Endodermal cell (in vitro differentiated cells): ENCODE results near the gene CD46. TPM values are rescaled to one million over a fixed set of nuclear protein-coding genes. Genes with fewer than 3 reads are reported as not detected.
A peak's percentile ranks its signal among the peaks of the same experiment; 100 is the strongest.

Source experiments
- DNase-seq: peaks from one replicate; pipeline ENCODE4 v3.0.0-alpha.2; 2017
- H3K27ac ChIP-seq: 2 replicates; pipeline ENCODE4 v1.5.1; 2013; ENCODE audit warnings: mild to moderate bottlenecking, low read depth, low read length, moderate library complexity
- H3K27me3 ChIP-seq: 2 replicates; pipeline ENCODE4 v1.6.1; 2013; ENCODE audit warnings: mild to moderate bottlenecking, low read length, moderate library complexity; ENCODE audit not compliant: insufficient read depth, control insufficient read depth, poor library complexity, severe bottlenecking
- H3K36me3 ChIP-seq: 2 replicates; pipeline ENCODE4 v1.7.0; 2013; ENCODE audit warnings: mild to moderate bottlenecking, low read length, moderate library complexity; ENCODE audit not compliant: control insufficient read depth, insufficient read depth
- H3K4me1 ChIP-seq: one replicate; pipeline ENCODE4 v1.7.0; 2013; ENCODE audit warnings: low read length; ENCODE audit not compliant: control insufficient read depth, insufficient read depth
- H3K4me3 ChIP-seq: 2 replicates; pipeline ENCODE4 v1.5.1; 2013; ENCODE audit warnings: mild to moderate bottlenecking, low read length, moderate library complexity
- H3K9ac ChIP-seq: 2 replicates; pipeline ENCODE4 v1.6.1; 2013; ENCODE audit warnings: mild to moderate bottlenecking, low read length, moderate library complexity; ENCODE audit not compliant: poor library complexity, severe bottlenecking; ENCODE audit errors: extremely low read depth
- H3K9me3 ChIP-seq: 2 replicates; pipeline ENCODE4 v1.6.1; 2013; ENCODE audit warnings: mild to moderate bottlenecking, low read length, moderate library complexity; ENCODE audit not compliant: control insufficient read depth
- H3K27ac Mint-ChIP-seq: 2 replicates; pipeline ENCODE4 v1.8.0; 2020; ENCODE audit warnings: mixed read lengths
- H3K27me3 Mint-ChIP-seq: 2 replicates; pipeline ENCODE4 v1.8.0; 2021; ENCODE audit warnings: mild to moderate bottlenecking, mixed read lengths; ENCODE audit not compliant: insufficient read depth
- H3K36me3 Mint-ChIP-seq: 2 replicates; pipeline ENCODE4 v1.8.0; 2020; ENCODE audit warnings: low read depth, mixed read lengths
- H3K4me1 Mint-ChIP-seq: 2 replicates; pipeline ENCODE4 v1.8.0; 2020; ENCODE audit warnings: mixed read lengths
- H3K4me3 Mint-ChIP-seq: 2 replicates; pipeline ENCODE4 v1.8.0; 2020; ENCODE audit warnings: mild to moderate bottlenecking, moderate library complexity, mixed read lengths
- H3K9me3 Mint-ChIP-seq: 2 replicates; pipeline ENCODE4 v1.8.0; 2020; ENCODE audit warnings: mild to moderate bottlenecking, mixed read lengths
- CTCF ChIP-seq: fragments of 200-600 bp; sonication (generic); conservative IDR thresholded peaks from 2 replicates; pipeline ENCODE4 v1.5.0; 2021; ENCODE audit warnings: antibody characterized with exemption, mild to moderate bottlenecking
- WGBS, 2 experiments: methylation state at CpG; one replicate each; pipeline versions ENCODE4 v1.1.5 to v1.1.7; 2013; ENCODE audit warnings: missing lambda C conversion rate in 2 of 2, mixed read lengths in 1 of 2; ENCODE audit not compliant: insufficient coverage in 1 of 2, insufficient read length in 1 of 2; 5-methylcytosine and 5-hydroxymethylcytosine counted together
- total RNA-seq, 2 donors: library from RNA; stranded (reverse); fragmentation: NEBNext Ultra II Directional in 1 of 2; extraction: Animal tissue kit (Norgen Biotek cat#: 25700) in 1 of 2; gene quantifications; 2 replicates in 1 of 2; 3 replicates in 1 of 2; pipeline ENCODE4 v1.2.1, GENCODE V29; 2021

CD46 gene
- total RNA-seq, 2 donors from 2014 or later = 132 to 135 TPM

DNA sequence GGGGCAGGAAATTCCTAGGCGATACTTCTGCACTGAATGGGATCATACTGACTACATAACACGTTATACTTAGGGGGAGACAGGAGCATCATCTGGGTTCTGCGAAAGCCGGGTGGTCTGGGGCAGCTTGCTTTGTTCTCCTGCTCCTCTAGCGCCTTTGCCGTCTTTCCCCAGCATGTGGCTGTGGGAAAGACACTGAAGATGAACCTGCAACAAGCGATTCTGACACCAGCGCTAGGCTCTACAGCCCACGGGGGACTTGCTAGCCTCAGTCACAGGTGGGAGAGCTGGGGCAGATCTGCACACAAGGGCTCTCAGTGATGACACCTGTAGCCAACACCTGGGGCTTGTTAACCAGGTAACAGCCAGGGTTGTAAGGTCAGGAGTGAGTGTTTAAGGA lies 51.8 kb downstream of the CD46 start:
- Histone ChIP-seq H3K4me1 (no peaks in the 10 kb centered on the region), H3K27me3 (no peaks in the 10 kb centered on the region), H3K27ac (no peak overlapping the region), H3K9me3 (no peaks in the 10 kb centered on the region), H3K36me3 (no peaks in the 10 kb centered on the region), H3K9ac (no peak overlapping the region), H3K4me3 (no peak overlapping the region)
- WGBS, 2 experiments = 90 to 98% methylated on average over 8 to 9 of the region's 9 CpGs
- Mint-ChIP-seq H3K27me3 (peaks cover 8% of the 10 kb centered on the region), H3K4me1 (peaks cover 8% of the 10 kb centered on the region), H3K9me3 (no peaks in the 10 kb centered on the region), H3K4me3 (no peak overlapping the region), H3K36me3 (peaks cover 2% of the 10 kb centered on the region), H3K27ac (no peak overlapping the region)
- no peak for DNase-seq
- TF ChIP-seq CTCF = no peak

DNA sequence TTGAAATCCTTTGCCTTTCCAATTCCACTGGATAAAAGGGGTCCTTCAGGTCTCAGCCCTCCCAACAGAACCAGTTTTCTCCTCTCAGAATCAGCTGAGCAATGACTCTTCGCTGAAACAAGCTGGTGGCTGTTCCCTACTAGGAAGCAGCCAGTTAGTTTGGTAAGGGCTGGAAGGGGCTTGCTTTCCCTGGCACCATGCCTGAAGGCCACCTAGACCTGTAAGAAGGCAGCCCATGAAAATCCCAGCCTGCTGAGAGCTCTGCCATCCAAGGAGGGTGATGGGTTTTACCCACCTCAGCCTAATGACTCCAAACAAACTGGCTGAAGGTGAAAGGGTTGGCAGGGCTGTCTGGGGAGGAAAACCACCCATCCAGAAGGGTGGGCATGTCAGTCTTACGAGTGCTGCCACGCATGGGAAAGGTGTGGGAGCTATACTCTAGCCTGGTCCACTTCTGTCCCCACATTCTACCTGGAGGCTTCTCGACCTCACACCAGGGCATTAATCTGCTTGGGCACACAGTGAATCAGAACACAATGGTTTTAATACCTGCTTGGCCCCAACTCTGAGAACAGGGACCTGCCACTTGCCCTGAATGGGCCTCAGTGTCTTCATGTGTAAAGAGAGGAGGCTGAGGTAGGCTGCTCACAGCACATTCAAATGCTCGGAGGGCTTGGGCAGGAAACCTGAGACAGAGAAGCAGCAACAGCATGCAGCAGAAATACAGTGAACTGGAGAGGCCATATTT lies 53.0 kb downstream of the CD46 start:
- Histone ChIP-seq H3K4me1 (no peaks in the 10 kb centered on the region), H3K9me3 (no peaks in the 10 kb centered on the region), H3K9ac (no peak overlapping the region), H3K36me3 (no peaks in the 10 kb centered on the region), H3K27me3 (no peaks in the 10 kb centered on the region), H3K4me3 (no peak overlapping the region), H3K27ac (no peak overlapping the region)
- Mint-ChIP-seq H3K4me3 (no peak overlapping the region), H3K4me1 (peaks cover 5% of the 10 kb centered on the region), H3K9me3 (no peaks in the 10 kb centered on the region), H3K27ac (no peak overlapping the region), H3K36me3 (peaks cover 2% of the 10 kb centered on the region), H3K27me3 (peaks cover 8% of the 10 kb centered on the region)
- 80 to 90% methylated on average over 1 to 5 of the region's 5 CpGs for WGBS, 2 experiments
- no peak for TF ChIP-seq CTCF
- no peak for DNase-seq

DNA sequence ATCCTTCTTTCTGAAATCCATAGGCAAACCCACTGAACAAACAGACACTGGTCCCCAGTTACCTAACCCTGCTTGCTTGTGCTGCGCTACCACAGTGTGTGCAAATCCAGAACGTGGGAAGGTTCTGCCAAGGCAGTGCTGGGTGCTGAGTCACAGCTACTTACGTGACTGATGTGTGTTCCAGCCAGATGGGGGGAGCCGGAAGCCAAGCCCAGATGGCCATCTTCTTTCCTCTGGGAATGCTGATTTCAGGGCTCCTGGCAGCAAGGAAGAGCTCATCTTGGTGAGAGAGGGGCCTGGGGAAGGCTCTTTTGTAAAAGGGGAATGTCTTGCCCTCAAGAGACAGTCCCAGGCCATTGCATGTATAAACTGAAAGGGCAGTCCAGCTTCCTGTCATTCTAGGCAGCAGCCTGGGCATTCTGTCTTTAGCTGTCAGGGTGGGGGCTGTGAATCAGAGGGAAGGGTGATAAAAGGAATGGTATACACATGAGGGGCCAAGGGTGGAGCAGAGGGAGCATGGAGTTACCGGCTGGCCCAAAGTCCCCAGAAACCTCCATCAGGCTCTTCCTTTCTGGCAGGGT lies 54.1 kb downstream of the CD46 start:
- H3K9ac ChIP-seq = no peak overlapping the region
- Mint-ChIP-seq H3K36me3 (peaks cover 2% of the 10 kb centered on the region), H3K9me3 (no peaks in the 10 kb centered on the region), H3K27me3 (peaks cover 8% of the 10 kb centered on the region), H3K4me1 (peaks cover 5% of the 10 kb centered on the region), H3K27ac (no peak overlapping the region), H3K4me3 (no peak overlapping the region)
- H3K36me3 ChIP-seq = no peaks in the 10 kb centered on the region
- TF ChIP-seq CTCF = no peak
- H3K9me3 ChIP-seq = no peaks in the 10 kb centered on the region
- DNase-seq = peak; percentile 28
- no peak overlapping the region for H3K27ac ChIP-seq
- H3K27me3 ChIP-seq = no peaks in the 10 kb centered on the region
- WGBS, 2 experiments = 86 to 89% methylated on average over 5 of the region's 5 CpGs
- no peak overlapping the region for H3K4me3 ChIP-seq
- H3K4me1 ChIP-seq = no peaks in the 10 kb centered on the region
